Endothelial cell of hepatic sinusoid (primary cell): ENCODE results near the gene FTL.

Source experiments
- in situ Hi-C: cut with HindIII; loops from 2 replicates; pipeline ENCODE4 v1.10.0; 2017; ENCODE audit warnings: low sequenced_read_pairs

FTL gene

GRCh38 chr19:48945415-48945814 is 19.7 kb upstream of the FTL start:
- in situ Hi-C loops = no loop called here

- in situ Hi-C loops = no loop called here
These were observed 19.3 kb upstream of the FTL start for GRCh38 chr19:48945817-48946216.

GRCh38 chr19:48946463-48947257 is 18.4 kb upstream of the FTL start:
- in situ Hi-C loops = no loop called here

- in situ Hi-C loops = no loop called here
These were observed 17.9 kb upstream of the FTL start for GRCh38 chr19:48947258-48947542.

DNA sequence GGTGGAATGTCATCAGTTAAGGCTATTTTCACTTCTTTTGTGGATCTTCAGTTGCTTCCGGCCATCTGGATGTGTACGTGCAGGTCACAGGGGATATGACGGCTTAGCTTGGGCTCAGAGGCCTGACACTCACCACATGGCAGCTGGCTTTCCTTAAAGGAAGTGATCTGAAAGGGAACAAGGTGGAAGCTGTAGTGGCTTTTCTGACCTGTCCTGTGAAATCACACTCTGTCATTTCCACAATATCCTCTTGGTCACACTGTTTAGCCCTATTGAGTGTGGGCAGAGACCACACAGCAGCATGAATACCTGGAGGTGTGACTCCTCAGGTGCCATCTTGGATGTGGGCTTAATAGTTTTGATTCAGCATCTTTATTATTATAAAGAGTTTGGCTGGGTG is 14.9 kb upstream of the FTL start:
- in situ Hi-C loops = loop anchor here (25.0 kb wide), 1 partner anchor 313 kb away; the partner anchor contains the start of genes CA11 and DBP

- in situ Hi-C loops = loop anchor here (25.0 kb wide), 1 partner anchor 314 kb away; the partner anchor contains the start of genes CA11 and DBP
These were observed 14.1 kb upstream of the FTL start for GRCh38 chr19:48950830-48951519.

DNA sequence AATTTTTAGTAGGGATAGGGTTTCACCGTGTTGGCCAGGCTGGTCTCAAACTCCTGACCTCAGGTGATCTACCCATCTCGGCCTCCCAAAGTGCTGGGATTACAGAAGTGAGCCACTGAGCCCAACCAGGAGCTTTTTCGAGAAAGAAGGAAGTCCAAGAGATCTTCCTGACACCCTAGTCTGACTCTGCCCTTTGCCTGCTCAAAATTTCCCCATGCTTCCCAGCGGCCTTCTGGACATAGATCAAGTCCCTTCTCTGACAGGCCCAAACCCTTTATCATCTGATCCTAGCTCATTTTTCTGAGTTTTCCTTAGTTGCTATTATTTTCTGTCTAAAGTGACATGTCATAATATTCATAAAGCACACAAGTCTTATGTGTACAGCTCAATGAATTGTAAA is 12.0 kb upstream of the FTL start:
- in situ Hi-C loops = loop anchor here (25.0 kb wide), 1 partner anchor 316 kb away; the partner anchor contains the start of genes CA11 and DBP

DNA sequence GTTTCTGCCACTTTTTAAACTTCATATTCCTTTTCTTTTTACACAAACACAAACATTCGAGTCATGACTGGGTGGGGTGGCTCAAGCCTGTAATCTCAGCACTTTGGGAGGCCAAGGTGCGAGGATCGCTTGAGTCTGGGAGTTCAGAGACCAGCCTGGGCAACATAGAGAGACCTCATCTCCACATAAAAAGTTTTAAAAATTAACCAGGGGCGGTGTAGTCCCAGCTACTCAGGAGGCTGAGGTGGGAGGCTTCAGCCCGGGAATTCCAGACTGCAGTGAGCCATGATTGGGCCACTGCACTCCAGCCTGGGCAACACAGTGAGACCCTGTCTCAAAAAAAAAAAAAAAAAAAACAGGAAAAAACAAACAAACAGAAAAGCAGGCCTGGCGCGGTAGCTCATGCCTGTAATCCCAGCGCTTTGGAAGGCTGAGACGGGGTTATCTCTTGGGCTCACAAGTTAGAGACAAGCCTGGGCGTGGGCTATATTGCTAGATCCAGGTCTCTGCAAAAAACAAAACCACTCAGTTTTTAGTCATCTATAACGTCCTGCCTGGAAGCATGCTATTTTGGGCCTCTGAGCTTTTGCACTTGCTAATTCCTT is 11.0 kb upstream of the FTL start:
- in situ Hi-C loops = loop anchor here (25.0 kb wide), 1 partner anchor 317 kb away; the partner anchor contains the start of genes CA11 and DBP

DNA sequence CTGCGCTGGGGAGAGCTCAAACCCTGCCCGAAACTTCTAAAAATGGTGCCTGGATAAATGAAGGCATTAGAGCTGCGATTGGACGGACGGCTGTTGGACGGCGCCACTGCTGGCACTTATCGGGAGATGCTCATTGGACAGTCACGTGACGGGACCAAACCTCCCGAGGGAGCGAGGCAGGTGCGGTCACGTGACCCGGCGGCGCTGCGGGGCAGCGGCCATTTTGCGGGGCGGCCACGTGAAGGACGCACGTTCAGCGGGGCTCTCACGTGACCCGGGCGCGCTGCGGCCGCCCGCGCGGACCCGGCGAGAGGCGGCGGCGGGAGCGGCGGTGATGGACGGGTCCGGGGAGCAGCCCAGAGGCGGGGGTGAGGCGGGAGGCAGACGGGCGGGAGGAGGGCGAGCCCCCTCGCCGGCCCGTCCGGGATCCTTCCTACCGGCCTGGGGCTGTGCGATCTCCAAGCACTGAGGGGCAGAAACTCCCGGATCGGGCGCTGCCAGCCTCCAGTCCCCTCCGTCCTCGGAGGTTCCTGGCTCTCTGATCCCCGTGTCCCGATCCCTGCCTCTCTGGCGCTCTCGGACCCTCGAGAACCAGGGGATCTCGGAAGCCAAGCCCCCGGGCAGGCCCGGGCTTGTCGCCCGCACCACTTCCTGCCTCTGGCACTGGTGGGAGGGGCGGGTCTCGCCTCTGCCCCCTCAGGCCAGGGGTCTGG is 10.4 kb upstream of the FTL start, which contains the start of gene BAX:
TSS of gene BAX (plus strand) at position 281 of the 713 bp plus-strand sequence. CDS start at position 335, 54 bp downstream.
- in situ Hi-C loops = loop anchor here (25.0 kb wide), 1 partner anchor 317 kb away; the partner anchor contains the start of genes CA11 and DBP

DNA sequence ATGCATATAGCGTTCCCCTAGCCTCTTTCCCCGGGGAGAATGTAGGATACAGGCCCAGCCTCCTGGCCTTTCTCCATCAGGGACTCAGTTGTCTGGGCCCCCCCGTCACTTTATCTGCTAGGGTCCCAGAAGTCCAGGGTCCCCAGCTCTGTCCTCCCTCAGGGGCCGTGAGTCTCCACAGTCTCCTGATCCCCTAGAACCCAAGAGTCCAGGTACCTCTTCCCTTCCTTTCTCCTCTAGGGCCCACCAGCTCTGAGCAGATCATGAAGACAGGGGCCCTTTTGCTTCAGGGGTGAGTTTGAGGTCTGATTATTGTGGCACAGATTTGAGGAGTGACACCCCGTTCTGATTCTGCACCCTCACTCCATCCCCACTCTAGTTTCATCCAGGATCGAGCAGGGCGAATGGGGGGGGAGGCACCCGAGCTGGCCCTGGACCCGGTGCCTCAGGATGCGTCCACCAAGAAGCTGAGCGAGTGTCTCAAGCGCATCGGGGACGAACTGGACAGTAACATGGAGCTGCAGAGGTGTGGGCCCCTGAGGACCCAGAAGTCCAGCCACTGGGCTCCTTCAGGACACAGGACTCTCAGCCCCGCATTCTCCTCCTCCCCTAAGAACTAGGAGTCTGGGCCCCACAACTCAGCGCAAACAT is 9.7 kb upstream of the FTL start:
- in situ Hi-C loops = loop anchor here (25.0 kb wide), 1 partner anchor 318 kb away; the partner anchor contains the start of genes CA11 and DBP

- in situ Hi-C loops = loop anchor here (25.0 kb wide), 1 partner anchor 321 kb away; the partner anchor contains the start of genes CA11 and DBP
These were observed 7.1 kb upstream of the FTL start for GRCh38 chr19:48958006-48958405.

GRCh38 chr19:48959341-48960239 is 5.5 kb upstream of the FTL start:
- in situ Hi-C loops = loop anchor here (25.0 kb wide), 1 partner anchor 322 kb away; the partner anchor contains the start of genes CA11 and DBP

DNA sequence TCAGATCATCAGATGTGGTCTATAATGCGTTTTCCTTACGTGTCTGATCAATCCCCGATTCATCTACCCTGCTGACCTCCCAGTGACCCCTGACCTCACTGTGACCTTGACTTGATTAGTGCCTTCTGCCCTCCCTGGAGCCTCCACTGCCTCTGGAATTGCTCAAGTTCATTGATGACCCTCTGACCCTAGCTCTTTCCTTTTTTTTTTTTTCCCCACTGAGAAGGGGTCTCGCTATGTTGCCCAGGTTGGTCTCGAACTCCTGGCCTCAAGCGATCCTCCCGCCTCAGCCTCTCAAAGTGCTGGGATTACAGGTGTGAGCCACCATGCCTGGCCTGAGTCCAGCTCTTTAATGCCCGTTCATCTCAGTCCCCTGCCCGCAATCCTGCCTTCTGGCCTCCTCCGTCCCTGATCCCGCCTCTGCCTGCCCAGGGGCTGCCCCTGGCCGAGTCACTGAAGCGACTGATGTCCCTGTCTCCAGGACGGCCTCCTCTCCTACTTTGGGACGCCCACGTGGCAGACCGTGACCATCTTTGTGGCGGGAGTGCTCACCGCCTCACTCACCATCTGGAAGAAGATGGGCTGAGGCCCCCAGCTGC is 4.0 kb upstream of the FTL start:
- in situ Hi-C loops = loop anchor here (25.0 kb wide), 1 partner anchor 324 kb away; the partner anchor contains the start of genes CA11 and DBP

DNA sequence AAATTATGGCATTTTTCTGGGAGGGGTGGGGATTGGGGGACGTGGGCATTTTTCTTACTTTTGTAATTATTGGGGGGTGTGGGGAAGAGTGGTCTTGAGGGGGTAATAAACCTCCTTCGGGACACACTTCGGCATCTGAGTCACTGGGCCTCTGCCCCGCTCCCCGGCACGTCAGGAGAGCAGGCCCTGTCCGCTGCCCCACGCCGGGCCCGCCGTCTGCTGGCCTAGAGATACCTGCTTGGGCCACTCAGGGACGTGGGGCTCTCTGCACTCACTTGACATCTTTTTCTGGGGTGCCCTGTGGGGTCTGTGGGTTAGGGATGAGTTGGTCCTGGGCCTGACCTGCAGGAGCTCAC is 3.5 kb upstream of the FTL start:
- in situ Hi-C loops = loop anchor here (25.0 kb wide), 1 partner anchor 324 kb away; the partner anchor contains the start of genes CA11 and DBP

- in situ Hi-C loops = loop anchor here (25.0 kb wide), 1 partner anchor 325 kb away; the partner anchor contains the start of genes CA11 and DBP
These were observed 2.9 kb upstream of the FTL start for GRCh38 chr19:48962029-48962848.

GRCh38 chr19:48962849-48963165 is 2.3 kb upstream of the FTL start:
- in situ Hi-C loops = loop anchor here (25.0 kb wide), 1 partner anchor 326 kb away; the partner anchor contains the start of genes CA11 and DBP

- in situ Hi-C loops = loop anchor here (25.0 kb wide), 1 partner anchor 326 kb away; the partner anchor contains the start of genes CA11 and DBP
These were observed 1.5 kb upstream of the FTL start for GRCh38 chr19:48963371-48964204.
